ENCODE results near the gene CBFA2T2.

DNA sequence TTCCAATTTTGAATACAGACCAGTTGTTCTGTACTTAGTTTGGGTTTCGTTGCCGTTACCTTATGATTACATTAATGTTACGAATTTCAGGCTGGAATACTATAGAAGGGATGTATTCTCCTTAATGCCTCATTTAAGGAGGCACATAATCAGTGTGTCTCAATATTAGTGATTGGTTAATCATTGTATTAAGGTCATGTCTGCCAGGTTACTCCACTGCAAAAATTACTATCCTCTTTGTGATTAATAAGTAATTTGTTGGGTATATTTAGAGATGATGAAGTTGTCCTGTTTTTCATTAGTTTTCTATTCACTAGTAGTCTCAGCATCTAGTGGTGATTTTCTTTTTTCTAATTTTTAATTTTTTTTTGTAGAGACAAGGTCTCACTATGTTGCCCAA is 66.3 kb downstream of the CBFA2T2 start:
- no peak for TF ChIP-seq ZNF274 (IDR thresholded peaks at IDR 0.05; ENCODE audit: low read depth, low read length)
- no peak for TF ChIP-seq YY1 (IDR thresholded peaks at IDR 0.05; ENCODE audit: insufficient read depth, insufficient read length)
- no peak for TF ChIP-seq SUZ12 (IDR thresholded peaks at IDR 0.05; ENCODE audit: extremely low read depth, insufficient read depth, insufficient read length)

All from NT2/D1 (cell line).